ENCODE results near the gene FOXP1. TPM values are rescaled to one million over a fixed set of nuclear protein-coding genes. Genes with fewer than 3 reads are reported as not detected.

FOXP1 gene
- total and polyA plus RNA-seq, 2 donors from 2014 or later, result 6.7 to 87.2 TPM

DNA sequence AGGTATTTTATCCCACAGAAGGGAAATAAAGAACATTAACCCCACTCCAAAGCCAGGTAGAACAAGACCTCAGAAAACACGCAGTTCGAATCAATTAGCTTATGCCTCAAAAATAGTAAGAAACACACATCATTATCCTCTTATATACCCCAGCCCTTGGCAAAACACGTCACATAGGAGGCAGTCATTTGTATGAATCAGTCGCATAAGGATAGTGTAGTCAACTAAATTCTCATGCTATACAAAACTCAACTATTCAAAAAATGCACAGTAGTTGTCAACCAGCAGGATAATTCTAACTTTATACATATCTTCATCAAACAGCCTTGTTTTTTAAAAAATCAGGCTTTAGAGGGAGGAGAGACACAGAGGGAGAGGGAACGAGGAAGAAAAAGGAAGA is 298.4 kb downstream of the FOXP1 start:
- Histone ChIP-seq H3K9ac (ENCODE audit: low read length in 3 of 3) (no peak overlapping the region), H3K27me3 (ENCODE audit: control insufficient read depth, insufficient read depth, low read length) (no peaks in the 10 kb centered on the region), H3K4me1 (ENCODE audit: control insufficient read depth in 2 of 3, insufficient read depth in 2 of 3, low read depth in 1 of 3, low read length in 3 of 3) (peaks cover 0 to 9% (median 0%) of the 10 kb centered on the region in 3 donors), H3K27ac (ENCODE audit: low read depth in 2 of 2, low read length in 2 of 2) (no peak overlapping the region), H3K9me3 (ENCODE audit: control insufficient read depth in 2 of 3, insufficient read depth in 1 of 3, low read length in 3 of 3) (no peaks in the 10 kb centered on the region), H3K36me3 (ENCODE audit: control insufficient read depth in 2 of 3, insufficient read depth in 3 of 3, low read length in 3 of 3) (no peaks in the 10 kb centered on the region), H3K4me3 (ENCODE audit: low read length in 3 of 3) (no peak overlapping the region)
- TF ChIP-seq, protein P1, sequence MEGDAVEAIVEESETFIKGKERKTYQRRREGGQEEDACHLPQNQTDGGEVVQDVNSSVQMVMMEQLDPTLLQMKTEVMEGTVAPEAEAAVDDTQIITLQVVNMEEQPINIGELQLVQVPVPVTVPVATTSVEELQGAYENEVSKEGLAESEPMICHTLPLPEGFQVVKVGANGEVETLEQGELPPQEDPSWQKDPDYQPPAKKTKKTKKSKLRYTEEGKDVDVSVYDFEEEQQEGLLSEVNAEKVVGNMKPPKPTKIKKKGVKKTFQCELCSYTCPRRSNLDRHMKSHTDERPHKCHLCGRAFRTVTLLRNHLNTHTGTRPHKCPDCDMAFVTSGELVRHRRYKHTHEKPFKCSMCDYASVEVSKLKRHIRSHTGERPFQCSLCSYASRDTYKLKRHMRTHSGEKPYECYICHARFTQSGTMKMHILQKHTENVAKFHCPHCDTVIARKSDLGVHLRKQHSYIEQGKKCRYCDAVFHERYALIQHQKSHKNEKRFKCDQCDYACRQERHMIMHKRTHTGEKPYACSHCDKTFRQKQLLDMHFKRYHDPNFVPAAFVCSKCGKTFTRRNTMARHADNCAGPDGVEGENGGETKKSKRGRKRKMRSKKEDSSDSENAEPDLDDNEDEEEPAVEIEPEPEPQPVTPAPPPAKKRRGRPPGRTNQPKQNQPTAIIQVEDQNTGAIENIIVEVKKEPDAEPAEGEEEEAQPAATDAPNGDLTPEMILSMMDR (IDR thresholded peaks at IDR 0.05; ENCODE audit: borderline replicate concordance, extremely low read depth, insufficient read depth), result no peak
- DNase-seq (no peak), FAIRE-seq (no peak)
- intact Hi-C loops (cut with DNase I), result no loop called here

DNA sequence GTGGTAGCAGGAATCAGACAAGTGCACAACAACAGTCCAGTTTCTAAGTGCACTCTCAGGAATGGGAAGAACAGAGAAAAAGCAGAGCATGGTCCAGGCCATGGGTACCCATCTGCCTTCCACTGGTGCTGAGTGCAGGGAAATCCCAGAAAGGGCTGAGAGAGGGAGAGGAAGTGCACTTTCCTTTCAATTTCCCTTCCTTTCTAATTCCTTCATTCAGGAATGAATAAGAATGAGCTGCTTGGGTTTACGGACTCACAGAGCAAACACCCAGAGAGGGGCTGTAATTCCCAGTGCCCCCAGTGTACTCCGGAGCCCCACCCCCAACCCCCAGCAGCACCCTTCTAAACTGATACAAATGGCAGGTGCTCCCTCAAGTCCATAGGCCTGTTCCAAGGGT is 300.6 kb downstream of the FOXP1 start:
- no peaks in the 10 kb centered on the region for H3K36me3 ChIP-seq (ENCODE audit: control insufficient read depth in 2 of 3, insufficient read depth in 3 of 3, low read length in 3 of 3)
- FAIRE-seq (no peak), DNase-seq (no peak)
- no peak overlapping the region for H3K9ac ChIP-seq (ENCODE audit: low read length in 3 of 3)
- no peaks in the 10 kb centered on the region for H3K9me3 ChIP-seq (ENCODE audit: control insufficient read depth in 2 of 3, insufficient read depth in 1 of 3, low read length in 3 of 3)
- intact Hi-C loops (cut with DNase I), result no loop called here
- no peak overlapping the region for H3K4me3 ChIP-seq (ENCODE audit: low read length in 3 of 3)
- H3K27me3 ChIP-seq (ENCODE audit: control insufficient read depth, insufficient read depth, low read length), result no peaks in the 10 kb centered on the region
- peaks cover 0 to 5% (median 0%) of the 10 kb centered on the region in 3 donors for H3K4me1 ChIP-seq (ENCODE audit: control insufficient read depth in 2 of 3, insufficient read depth in 2 of 3, low read depth in 1 of 3, low read length in 3 of 3)
- H3K27ac ChIP-seq (ENCODE audit: low read depth in 2 of 2, low read length in 2 of 2), result peak overlapping the region in 1 of 2 donors; percentile 4
- TF ChIP-seq, protein P1 (IDR thresholded peaks at IDR 0.05; ENCODE audit: borderline replicate concordance, extremely low read depth, insufficient read depth), result no peak

DNA sequence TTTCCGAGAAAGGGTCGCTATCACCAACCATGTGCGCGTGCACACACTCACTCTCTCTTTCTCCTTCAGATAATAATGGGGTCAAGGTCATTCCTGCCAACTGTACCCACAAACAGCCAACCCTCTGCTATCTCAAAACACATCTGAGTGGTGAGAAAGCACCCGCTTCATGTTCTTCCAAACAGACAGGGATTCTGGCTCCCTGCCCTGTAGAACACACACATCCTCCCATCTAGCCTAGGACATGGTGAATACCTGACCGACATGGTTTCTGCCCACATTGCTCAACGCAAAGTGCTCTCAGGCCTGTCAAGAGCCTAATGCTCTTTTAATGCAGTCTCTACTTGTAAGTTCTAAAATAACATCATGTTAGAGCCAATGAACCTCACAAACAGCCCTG is 302.2 kb downstream of the FOXP1 start:
- intact Hi-C loops (cut with DNase I), result no loop called here
- no peak for FAIRE-seq
- no peak overlapping the region for H3K4me3 ChIP-seq (ENCODE audit: low read length in 3 of 3)
- H3K27me3 ChIP-seq (ENCODE audit: control insufficient read depth, insufficient read depth, low read length), result no peaks in the 10 kb centered on the region
- no peaks in the 10 kb centered on the region for H3K9me3 ChIP-seq (ENCODE audit: control insufficient read depth in 2 of 3, insufficient read depth in 1 of 3, low read length in 3 of 3)
- H3K36me3 ChIP-seq (ENCODE audit: control insufficient read depth in 2 of 3, insufficient read depth in 3 of 3, low read length in 3 of 3), result no peaks in the 10 kb centered on the region
- TF ChIP-seq, protein P1 (IDR thresholded peaks at IDR 0.05; ENCODE audit: borderline replicate concordance, extremely low read depth, insufficient read depth), result no peak
- H3K4me1 ChIP-seq (ENCODE audit: control insufficient read depth in 2 of 3, insufficient read depth in 2 of 3, low read depth in 1 of 3, low read length in 3 of 3), result peaks cover 0 to 5% (median 0%) of the 10 kb centered on the region in 3 donors
- H3K9ac ChIP-seq (ENCODE audit: low read length in 3 of 3), result no peak overlapping the region
- no peak for DNase-seq
- H3K27ac ChIP-seq (ENCODE audit: low read depth in 2 of 2, low read length in 2 of 2), result no peak overlapping the region

DNA sequence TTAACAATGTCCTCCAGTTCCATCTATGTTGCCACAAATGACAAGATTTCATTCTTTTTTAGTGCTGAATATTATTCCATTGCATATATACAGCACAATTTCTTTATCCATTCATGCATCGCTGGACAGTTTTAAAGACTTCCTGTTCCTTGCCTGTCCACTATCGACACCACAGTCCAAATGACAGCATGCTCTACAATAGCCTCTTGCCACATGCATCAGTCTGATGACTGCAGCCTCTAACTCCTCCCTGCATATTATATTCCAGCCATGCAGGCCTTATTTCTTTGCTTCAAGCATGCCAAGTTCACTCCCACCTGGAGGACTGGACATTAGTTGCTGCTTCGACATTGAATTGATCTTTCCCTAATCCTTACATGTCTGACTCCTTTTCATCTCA is 306.2 kb downstream of the FOXP1 start:
- FAIRE-seq, result no peak
- TF ChIP-seq, protein P1 (IDR thresholded peaks at IDR 0.05; ENCODE audit: borderline replicate concordance, extremely low read depth, insufficient read depth), result no peak
- intact Hi-C loops (cut with DNase I), result no loop called here

More for the DNA sequence above, 306.2 kb downstream of the FOXP1 start:
- Histone ChIP-seq H3K36me3 (ENCODE audit: control insufficient read depth in 2 of 3, insufficient read depth in 3 of 3, low read length in 3 of 3) (no peaks in the 10 kb centered on the region), H3K27me3 (ENCODE audit: control insufficient read depth, insufficient read depth, low read length) (no peaks in the 10 kb centered on the region), H3K9ac (ENCODE audit: low read length in 3 of 3) (no peak overlapping the region), H3K4me3 (ENCODE audit: low read length in 3 of 3) (no peak overlapping the region), H3K4me1 (ENCODE audit: control insufficient read depth in 2 of 3, insufficient read depth in 2 of 3, low read depth in 1 of 3, low read length in 3 of 3) (no peaks in the 10 kb centered on the region), H3K9me3 (ENCODE audit: control insufficient read depth in 2 of 3, insufficient read depth in 1 of 3, low read length in 3 of 3) (no peaks in the 10 kb centered on the region), H3K27ac (ENCODE audit: low read depth in 2 of 2, low read length in 2 of 2) (no peak overlapping the region)
- DNase-seq, result no peak
